GM12864 (cell line): ENCODE data around the gene SNCB.
"Not testable (repeated sequence)": the region's sequence is repeated elsewhere in the genome, so short reads cannot be mapped to it uniquely, and the experiment has no call there.

Experiments used
- DNase-seq: peaks from one replicate; pipeline ENCODE4 v3.0.0-alpha.2; 2011; ENCODE audit warnings: low read depth
- H3K4me3 ChIP-seq: 2 replicates; pipeline ENCODE4 v1.5.1; 2011; ENCODE audit warnings: mild to moderate bottlenecking, low read depth, low read length, control low read depth
- TF ChIP-seq, protein P1 (sequence below): IDR thresholded peaks from 2 replicates; pipeline ENCODE4 v1.5.1; 2011; ENCODE audit warnings: low read depth, mild to moderate bottlenecking, moderate library complexity, low read length, control low read depth, inconsistent platforms; ENCODE audit errors: missing control alignments

The SNCB gene

DNA sequence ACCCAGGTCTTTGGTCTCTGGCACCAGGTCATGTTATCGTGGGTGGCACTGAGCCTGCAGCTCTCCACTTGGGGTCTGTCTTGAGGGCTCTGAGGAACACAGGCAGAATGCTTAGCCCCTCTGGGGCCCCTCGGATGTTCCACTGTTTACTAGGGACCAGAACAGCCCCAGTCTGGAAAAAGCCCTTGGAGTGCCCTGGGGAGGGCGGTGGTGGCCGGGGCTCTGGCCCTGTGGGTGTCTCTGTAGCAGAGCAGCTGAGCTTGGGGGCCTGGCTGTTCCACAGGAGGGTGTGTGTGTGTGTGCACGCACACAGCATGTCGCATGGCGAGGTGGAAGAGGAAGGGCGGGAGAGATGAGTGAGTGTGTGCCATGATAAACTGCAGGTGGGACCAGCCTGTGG lies 35.8 kb downstream of the SNCB start:
- no peak for DNase-seq
- TF ChIP-seq, protein P1, sequence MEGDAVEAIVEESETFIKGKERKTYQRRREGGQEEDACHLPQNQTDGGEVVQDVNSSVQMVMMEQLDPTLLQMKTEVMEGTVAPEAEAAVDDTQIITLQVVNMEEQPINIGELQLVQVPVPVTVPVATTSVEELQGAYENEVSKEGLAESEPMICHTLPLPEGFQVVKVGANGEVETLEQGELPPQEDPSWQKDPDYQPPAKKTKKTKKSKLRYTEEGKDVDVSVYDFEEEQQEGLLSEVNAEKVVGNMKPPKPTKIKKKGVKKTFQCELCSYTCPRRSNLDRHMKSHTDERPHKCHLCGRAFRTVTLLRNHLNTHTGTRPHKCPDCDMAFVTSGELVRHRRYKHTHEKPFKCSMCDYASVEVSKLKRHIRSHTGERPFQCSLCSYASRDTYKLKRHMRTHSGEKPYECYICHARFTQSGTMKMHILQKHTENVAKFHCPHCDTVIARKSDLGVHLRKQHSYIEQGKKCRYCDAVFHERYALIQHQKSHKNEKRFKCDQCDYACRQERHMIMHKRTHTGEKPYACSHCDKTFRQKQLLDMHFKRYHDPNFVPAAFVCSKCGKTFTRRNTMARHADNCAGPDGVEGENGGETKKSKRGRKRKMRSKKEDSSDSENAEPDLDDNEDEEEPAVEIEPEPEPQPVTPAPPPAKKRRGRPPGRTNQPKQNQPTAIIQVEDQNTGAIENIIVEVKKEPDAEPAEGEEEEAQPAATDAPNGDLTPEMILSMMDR: no peak

GRCh38 chr5:176593273-176593869 lies 37.0 kb downstream of the SNCB start:
- TF ChIP-seq, protein P1: no peak
- H3K4me3 ChIP-seq: no peak overlapping the region
- DNase-seq: no peak

More for the DNA sequence above, 35.8 kb downstream of the SNCB start:
- H3K4me3 ChIP-seq: no peak overlapping the region

DNA sequence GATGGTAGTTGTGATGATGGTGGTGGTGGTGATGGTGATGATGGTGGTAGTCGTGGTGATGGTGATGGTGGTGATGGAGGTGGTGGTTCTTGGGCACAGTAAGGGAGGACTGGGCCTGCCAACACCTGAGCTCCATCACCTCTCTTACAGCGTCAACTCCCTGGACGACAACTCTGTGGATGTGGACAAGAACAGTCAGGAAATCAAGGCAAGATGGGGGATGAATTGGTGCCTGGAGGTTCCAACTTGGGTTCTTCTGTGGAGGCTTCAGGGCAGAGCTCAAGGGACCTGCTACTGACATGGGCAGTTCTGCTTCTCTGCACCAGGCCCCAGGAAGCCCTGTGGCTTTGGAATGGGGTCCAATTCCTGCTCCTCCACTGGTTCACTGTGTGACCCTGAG lies 37.8 kb downstream of the SNCB start:
- TF ChIP-seq, protein P1: no peak
- H3K4me3 ChIP-seq: no peak overlapping the region
- DNase-seq: no peak

DNA sequence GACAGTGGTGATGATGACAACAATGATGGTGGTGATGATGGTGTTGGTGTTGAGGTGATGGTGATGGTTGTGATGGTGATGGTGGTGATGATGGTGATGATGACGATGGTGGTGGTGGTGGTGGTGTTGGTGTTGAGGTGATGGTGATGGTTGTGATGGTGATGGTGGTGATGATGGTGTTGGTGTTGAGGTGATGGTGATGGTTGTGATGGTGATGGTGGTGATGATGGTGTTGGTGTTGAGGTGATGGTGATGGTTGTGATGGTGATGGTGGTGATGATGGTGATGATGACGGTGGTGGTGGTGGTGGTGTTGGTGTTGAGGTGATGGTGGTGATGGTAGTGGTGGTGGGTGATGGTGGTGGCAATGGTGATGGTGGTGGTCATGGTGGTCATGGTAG lies 38.7 kb downstream of the SNCB start:
- H3K4me3 ChIP-seq, DNase-seq: not testable (repeated sequence)

GRCh38 chr5:176590035-176590717 lies 40.2 kb downstream of the SNCB start:
- TF ChIP-seq, protein P1: no peak
- no peak for DNase-seq
- H3K4me3 ChIP-seq: no peak overlapping the region

- no peak for DNase-seq
- TF ChIP-seq, protein P1: no peak
- no peak overlapping the region for H3K4me3 ChIP-seq
Measured at GRCh38 chr5:176589039-176589769, 41.1 kb downstream of the SNCB start.

DNA sequence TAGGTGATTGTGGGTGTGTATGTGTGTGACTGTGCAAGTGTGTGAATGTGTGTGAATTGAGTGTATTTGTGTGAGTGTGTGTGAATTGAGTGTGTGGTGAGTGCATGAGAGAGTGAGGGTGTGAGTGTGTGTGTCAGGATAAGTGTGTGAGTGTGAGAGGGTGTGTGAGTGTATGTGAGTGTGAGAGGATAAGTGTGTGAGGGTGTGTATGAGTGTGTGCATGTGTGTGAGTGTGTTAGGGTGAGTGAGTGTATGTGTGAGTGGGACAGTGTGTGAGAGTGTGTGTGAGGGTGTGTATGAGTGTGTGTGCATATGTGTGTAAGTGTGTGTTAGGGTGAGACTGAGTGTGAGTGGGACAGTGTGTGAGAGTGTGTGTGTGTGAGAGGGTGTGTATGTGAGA lies 42.0 kb downstream of the SNCB start:
- TF ChIP-seq, protein P1: no peak
- DNase-seq: no peak
- H3K4me3 ChIP-seq: no peak overlapping the region
